ENCODE data around the gene GSC2.

GRCh38 chr22:19151329-19152191, 1.5 kb upstream of the GSC2 start:
- no peak for TF ChIP-seq CTCF (IDR thresholded peaks at IDR 0.05)
- TF ChIP-seq POLR2A (IDR thresholded peaks at IDR 0.05), result no peak

Measured in adrenal gland (tissue), 5 donors.